Adipose tissue (tissue), 3 donors: Measurements from ENCODE around the gene ROBO2. TPM values are rescaled to one million over a fixed set of nuclear protein-coding genes. Genes with fewer than 3 reads are reported as not detected.

Experiments
- H3K27ac ChIP-seq: one replicate; pipeline ENCODE4 v1.5.1; 2013; ENCODE audit warnings: low read depth, low read length
- WGBS, 3 donors: extraction: QIAGEN DNeasy Blood & Tissue Kit; methylation state at CpG; one replicate each; pipeline ENCODE4 v1.1.7; 2013; 5-methylcytosine and 5-hydroxymethylcytosine counted together
- polyA plus RNA-seq, 3 donors: library from polyadenylated mRNA; stranded (reverse); fragments of 200-250 nt; gene quantifications; one replicate each; pipeline ENCODE4 v1.2.3, GENCODE V29; 2013
- donor health status: healthy with polysubstance abuse.
- donor health status: Bipolar disorder and iron deficiency.
- donor health status: healthy.

The ROBO2 gene
- polyA plus RNA-seq, 3 donors: 0.18 to 1.3 (median 0.62) TPM

DNA sequence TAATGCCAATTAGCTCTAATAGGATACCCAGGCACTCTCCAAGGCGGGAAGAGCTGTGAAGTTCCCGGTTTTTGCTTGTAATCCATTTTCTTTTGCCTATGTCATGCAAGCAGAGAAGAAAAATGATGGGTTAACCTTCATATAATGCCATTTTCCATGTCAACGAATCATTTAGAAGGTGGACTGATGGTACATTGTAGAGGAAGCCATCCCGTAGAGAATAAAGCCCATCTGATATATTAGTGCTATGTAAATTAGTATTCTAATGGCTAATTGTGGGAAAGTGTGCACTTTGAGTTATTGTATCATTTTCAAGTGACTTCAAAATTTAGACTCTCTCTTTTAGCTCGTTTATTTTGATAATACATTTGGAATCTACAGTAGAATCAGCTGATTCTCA is 509.1 kb downstream of the ROBO2 start:
- H3K27ac ChIP-seq: no peak overlapping the region
- 74 to 89% (median 79%) methylated on average over 5 of the region's 5 CpGs for WGBS, 3 donors

DNA sequence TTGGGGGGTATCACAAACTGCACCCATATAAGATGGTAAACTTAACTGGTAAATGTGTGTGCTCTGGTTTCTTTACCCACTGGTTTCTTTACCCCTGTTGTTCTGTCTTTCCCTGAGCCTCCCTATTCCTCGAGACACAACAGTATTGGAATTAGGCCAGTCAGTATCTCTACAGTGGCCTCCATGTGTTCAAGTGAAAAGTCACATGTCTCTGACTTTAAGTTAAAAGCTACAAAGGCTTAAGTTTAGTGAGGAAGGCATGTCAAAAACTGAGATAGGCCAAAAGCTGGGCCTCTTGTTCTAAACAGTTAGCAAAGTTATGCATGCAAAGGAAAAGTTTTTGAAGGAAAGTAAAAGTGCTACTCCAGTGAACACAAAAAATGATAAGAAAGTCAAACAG is 513.3 kb downstream of the ROBO2 start:
- WGBS, 3 donors: 48 to 74% (median 73%) methylated on average over 1 of the region's 1 CpG
- no peak overlapping the region for H3K27ac ChIP-seq

DNA sequence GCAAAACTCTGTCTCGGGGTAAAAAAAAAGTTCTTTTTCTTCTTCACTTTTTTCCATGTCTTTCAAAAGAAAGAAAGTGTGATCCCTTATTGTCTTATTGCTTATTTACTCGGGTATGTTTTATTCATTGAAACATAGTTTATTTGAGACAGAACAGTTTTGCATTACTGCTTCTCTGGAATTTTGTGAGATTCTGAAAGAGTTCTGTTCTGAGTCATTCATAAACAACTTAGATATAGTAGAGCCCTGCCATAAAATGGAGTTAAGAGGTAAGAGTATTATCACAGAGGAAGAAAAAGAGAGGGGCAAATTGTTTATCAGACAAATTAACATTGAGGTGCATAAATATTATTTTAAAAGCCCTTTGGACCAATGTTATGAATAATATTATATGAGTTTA is 522.2 kb downstream of the ROBO2 start:
- WGBS, 3 donors: 73 to 83% (median 82%) methylated on average over 2 of the region's 2 CpGs
- no peak overlapping the region for H3K27ac ChIP-seq

GRCh38 chr3:77563012-77563411 is 523.1 kb downstream of the ROBO2 start:
- WGBS, 3 donors: 46 to 93% (median 89%) methylated on average over 1 of the region's 1 CpG
- no peak overlapping the region for H3K27ac ChIP-seq

GRCh38 chr3:77566055-77566454 is 526.2 kb downstream of the ROBO2 start:
- 73 to 81% (median 75%) methylated on average over 6 of the region's 6 CpGs for WGBS, 3 donors
- H3K27ac ChIP-seq: no peak overlapping the region

- 50 to 85% (median 81%) methylated on average over 5 of the region's 5 CpGs for WGBS, 3 donors
- no peak overlapping the region for H3K27ac ChIP-seq
These were observed 532.2 kb downstream of the ROBO2 start for GRCh38 chr3:77571971-77572715.

GRCh38 chr3:77577264-77577663 is 537.4 kb downstream of the ROBO2 start:
- H3K27ac ChIP-seq: no peak overlapping the region
- WGBS, 3 donors: 53 to 63% (median 54%) methylated on average over 3 of the region's 3 CpGs

DNA sequence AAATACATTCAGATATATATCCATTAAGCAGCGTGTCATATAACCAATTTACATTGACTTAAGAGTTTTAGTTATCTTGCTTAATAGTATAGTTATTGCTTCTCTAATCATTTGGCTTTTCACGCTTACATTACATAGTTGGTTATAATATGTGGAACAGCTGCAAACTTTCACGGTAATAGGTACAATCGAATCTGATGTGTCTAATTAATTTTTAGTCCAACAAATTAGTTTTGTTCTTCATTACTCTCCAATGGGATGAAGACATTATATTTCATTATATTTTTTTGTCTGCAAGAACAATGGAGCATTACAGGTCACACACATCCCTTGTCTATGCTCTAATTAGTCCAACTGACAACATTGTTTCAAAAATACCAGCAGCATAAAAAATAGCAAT is 546.3 kb downstream of the ROBO2 start:
- H3K27ac ChIP-seq: no peak overlapping the region
- WGBS, 3 donors: 69 to 95% (median 88%) methylated on average over 4 of the region's 4 CpGs

GRCh38 chr3:77588863-77589262 is 549.0 kb downstream of the ROBO2 start:
- WGBS, 3 donors: 82 to 97% (median 91%) methylated on average over 3 of the region's 3 CpGs
- no peak overlapping the region for H3K27ac ChIP-seq

GRCh38 chr3:77590191-77590590 is 550.3 kb downstream of the ROBO2 start:
- no peak overlapping the region for H3K27ac ChIP-seq
- 74 to 87% (median 84%) methylated on average over 3 of the region's 3 CpGs for WGBS, 3 donors

GRCh38 chr3:77595371-77595870 is 555.5 kb downstream of the ROBO2 start:
- WGBS, 3 donors: 58 to 89% (median 88%) methylated on average over 2 of the region's 2 CpGs
- H3K27ac ChIP-seq: no peak overlapping the region

- 67 to 86% (median 83%) methylated on average over 1 of the region's 1 CpG for WGBS, 3 donors
- H3K27ac ChIP-seq: no peak overlapping the region
These were observed 560.0 kb downstream of the ROBO2 start for GRCh38 chr3:77599948-77600347.

GRCh38 chr3:77601823-77602415 is 562.0 kb downstream of the ROBO2 start:
- 77 to 88% (median 88%) methylated on average over 9 of the region's 9 CpGs for WGBS, 3 donors
- H3K27ac ChIP-seq: no peak overlapping the region

DNA sequence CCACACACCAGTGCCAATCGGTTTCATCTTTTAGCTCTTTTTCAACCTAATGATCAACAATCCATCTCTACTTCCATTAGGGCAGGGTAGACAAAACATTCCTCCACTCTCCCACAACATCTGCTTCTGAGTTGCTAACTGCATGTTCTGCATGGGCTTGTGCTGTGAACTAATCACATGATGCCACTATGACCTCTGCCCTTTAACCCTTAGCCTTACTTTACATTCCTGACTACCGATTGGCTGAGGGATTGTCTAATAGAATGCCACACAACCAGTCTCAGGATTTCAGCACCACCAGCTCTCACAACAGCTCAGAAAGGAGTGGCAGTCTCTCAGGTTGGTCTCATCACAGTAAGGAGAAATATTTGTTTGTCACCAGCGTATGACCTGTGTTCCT is 562.8 kb downstream of the ROBO2 start:
- H3K27ac ChIP-seq: no peak overlapping the region
- 76 to 94% (median 91%) methylated on average over 3 of the region's 3 CpGs for WGBS, 3 donors

DNA sequence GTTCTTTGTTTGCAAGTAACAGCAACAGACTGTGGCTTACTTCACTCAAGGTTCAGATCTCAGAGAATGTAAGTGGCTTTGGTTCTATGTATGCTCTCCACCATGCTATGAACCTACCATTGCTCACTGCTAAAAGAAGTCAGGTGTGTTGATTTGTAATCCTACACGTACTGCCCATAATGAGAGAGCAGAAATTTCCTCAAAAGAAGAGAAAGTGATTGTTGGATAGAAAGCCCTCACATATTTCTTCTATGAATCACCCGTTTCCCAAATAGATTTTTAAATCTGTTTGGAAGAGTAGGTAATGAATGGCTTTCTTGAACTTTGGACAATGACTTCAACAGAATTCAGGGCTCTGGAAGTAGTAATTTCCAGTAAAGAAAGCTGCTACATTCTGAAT is 565.4 kb downstream of the ROBO2 start:
- WGBS, 3 donors: 51 to 85% (median 80%) methylated on average over 2 of the region's 2 CpGs
- no peak overlapping the region for H3K27ac ChIP-seq

DNA sequence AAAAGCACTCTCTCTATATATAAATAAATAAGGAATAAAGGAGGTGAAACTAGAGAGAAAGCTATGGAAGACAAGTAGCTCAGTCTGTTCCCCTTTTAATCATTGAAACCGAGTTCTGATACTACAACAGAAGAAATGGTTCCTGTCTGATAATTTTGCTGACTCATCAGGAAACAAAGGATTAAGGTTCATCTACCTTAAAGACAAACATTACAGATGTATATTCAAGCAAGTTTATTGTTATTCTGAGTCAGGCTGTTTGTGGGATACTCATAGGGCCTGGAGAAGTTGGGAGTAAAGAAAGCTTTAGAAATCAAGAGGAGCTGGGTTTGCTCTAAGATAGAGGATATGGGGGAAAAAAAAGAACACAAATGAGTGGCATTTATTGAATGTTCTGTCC is 566.0 kb downstream of the ROBO2 start:
- WGBS, 3 donors: 56 to 68% (median 56%) methylated on average over 1 of the region's 1 CpG
- no peak overlapping the region for H3K27ac ChIP-seq

DNA sequence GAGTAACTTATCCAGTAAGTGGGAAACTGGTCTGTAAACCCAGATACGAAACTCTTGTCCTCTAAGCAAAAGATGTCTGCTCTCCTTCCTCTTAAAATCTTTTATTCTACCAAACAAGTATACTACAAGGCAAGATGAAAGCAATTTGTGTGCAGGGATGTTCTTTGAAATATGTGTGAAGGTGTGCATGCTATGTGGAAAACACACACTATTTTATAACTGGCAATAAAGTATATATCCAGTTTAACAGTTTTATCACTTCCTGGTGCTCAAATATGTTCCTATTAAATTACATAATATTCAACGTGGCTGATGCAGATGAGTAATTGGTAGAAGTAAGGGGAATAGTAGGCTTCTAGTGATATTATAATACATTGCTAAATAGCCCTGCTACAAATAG is 566.5 kb downstream of the ROBO2 start:
- 59 to 74% (median 63%) methylated on average over 2 of the region's 2 CpGs for WGBS, 3 donors
- no peak overlapping the region for H3K27ac ChIP-seq

DNA sequence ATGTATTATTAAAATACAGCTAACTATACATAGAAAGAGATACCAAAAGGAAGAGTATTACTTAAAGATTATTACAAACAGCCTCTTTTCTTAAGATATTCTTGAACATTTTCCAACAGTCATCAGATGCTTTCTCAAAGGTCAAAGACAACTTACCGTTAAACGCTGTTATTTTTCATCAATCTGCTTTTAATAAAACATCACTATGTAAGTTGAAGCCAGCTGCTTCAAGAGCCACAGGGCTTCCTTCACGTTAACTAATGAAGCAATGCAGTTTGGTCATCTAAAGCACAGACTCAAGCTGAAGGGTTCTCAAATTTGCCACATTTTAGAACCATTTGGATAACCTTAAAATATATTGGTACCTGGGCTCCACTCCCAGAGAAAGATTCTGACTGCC is 578.8 kb downstream of the ROBO2 start:
- 71 to 80% (median 72%) methylated on average over 3 of the region's 3 CpGs for WGBS, 3 donors
- no peak overlapping the region for H3K27ac ChIP-seq

- H3K27ac ChIP-seq: no peak overlapping the region
- 74 to 84% (median 76%) methylated on average over 1 of the region's 1 CpG for WGBS, 3 donors
These were observed 580.1 kb downstream of the ROBO2 start for GRCh38 chr3:77620009-77620408.

DNA sequence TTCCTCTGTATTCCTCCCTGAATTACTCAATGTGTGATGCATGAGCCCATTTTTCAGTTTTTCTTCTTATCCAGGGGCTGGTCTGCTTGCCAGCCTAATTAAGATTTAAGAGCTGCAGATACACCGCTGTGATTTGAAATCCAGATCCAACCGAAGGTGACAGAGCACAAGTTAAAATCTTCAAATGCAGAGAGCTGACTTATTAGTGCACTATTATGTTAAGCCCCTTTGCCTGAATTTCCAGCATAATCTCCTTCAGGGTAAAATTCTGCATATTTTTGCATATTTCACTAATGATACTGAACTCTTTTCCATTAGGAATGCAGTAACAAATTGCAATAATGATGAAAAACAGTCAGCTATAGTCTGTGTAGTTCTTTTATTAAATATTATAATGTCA is 583.6 kb downstream of the ROBO2 start:
- no peak overlapping the region for H3K27ac ChIP-seq
- 71 to 89% (median 88%) methylated on average over 2 of the region's 2 CpGs for WGBS, 3 donors
